ENCODE results near the gene ITFG1.

Gene ITFG1

GRCh38 chr16:47460711-47461597 lies at the start of gene ITFG1, which contains the start of gene PHKB:
TSS of gene ITFG1 (minus strand) at chr16:47461063. CDS start at chr16:47461045, 18 bp downstream.
TSS of gene PHKB (plus strand) at chr16:47461331. CDS start at chr16:47461351, 20 bp downstream.
- peak; percentile 92 for DNase-seq

GRCh38 chr16:47507701-47508100 lies 46.8 kb upstream of the ITFG1 start:
- DNase-seq = no peak

GRCh38 chr16:47506800-47507199 lies 45.9 kb upstream of the ITFG1 start:
- no peak for DNase-seq

- DNase-seq = no peak
Measured at GRCh38 chr16:47504599-47504998, 43.7 kb upstream of the ITFG1 start.

GRCh38 chr16:47503936-47504335 lies 43.1 kb upstream of the ITFG1 start:
- no peak for DNase-seq

GRCh38 chr16:47499700-47500264 lies 38.9 kb upstream of the ITFG1 start:
- no peak for DNase-seq

GRCh38 chr16:47499080-47499699 lies 38.3 kb upstream of the ITFG1 start:
- no peak for DNase-seq

- no peak for DNase-seq
Measured at GRCh38 chr16:47493381-47494337, 32.8 kb upstream of the ITFG1 start.

- no peak for DNase-seq
Measured at GRCh38 chr16:47492428-47493377, 31.8 kb upstream of the ITFG1 start.

GRCh38 chr16:47492036-47492427 lies 31.2 kb upstream of the ITFG1 start:
- DNase-seq = no peak

GRCh38 chr16:47490471-47490870 lies 29.6 kb upstream of the ITFG1 start:
- DNase-seq = no peak

- no peak for DNase-seq
Measured at GRCh38 chr16:47488051-47488450, 27.2 kb upstream of the ITFG1 start.

- no peak for DNase-seq
Measured at GRCh38 chr16:47486856-47487255, 26.0 kb upstream of the ITFG1 start.

GRCh38 chr16:47483616-47484015 lies 22.8 kb upstream of the ITFG1 start:
- no peak for DNase-seq

GRCh38 chr16:47481698-47482374 lies 21.0 kb upstream of the ITFG1 start:
- no peak for DNase-seq

GRCh38 chr16:47480410-47480809 lies 19.5 kb upstream of the ITFG1 start:
- no peak for DNase-seq

- DNase-seq = no peak
Measured at GRCh38 chr16:47477679-47478078, 16.8 kb upstream of the ITFG1 start.

- DNase-seq = no peak
Measured at GRCh38 chr16:47476654-47477345, 15.9 kb upstream of the ITFG1 start.

- DNase-seq = no peak
Measured at GRCh38 chr16:47475786-47476185, 14.9 kb upstream of the ITFG1 start.

- DNase-seq = no peak
Measured at GRCh38 chr16:47473792-47474191, 12.9 kb upstream of the ITFG1 start.

Data from COR-L47 (cell line).